B cell (primary cell): ENCODE measurements around the gene CA9.
"Not testable (repeated sequence)": the region's sequence is repeated elsewhere in the genome, so short reads cannot be mapped to it uniquely, and the experiment has no call there.

Experiments
- CTCF ChIP-seq: fragments of 200-600 bp; IDR thresholded peaks from one replicate; pipeline ENCODE4 v1.8.0; 2022; ENCODE audit warnings: antibody characterized with exemption, mild to moderate bottlenecking
- EZH2 ChIP-seq: IDR thresholded peaks from 2 replicates; pipeline ENCODE4 v1.6.1; 2012; ENCODE audit warnings: borderline replicate concordance, low read depth, mild to moderate bottlenecking, moderate library complexity, low read length; ENCODE audit not compliant: insufficient read depth, poor library complexity, severe bottlenecking

DNA sequence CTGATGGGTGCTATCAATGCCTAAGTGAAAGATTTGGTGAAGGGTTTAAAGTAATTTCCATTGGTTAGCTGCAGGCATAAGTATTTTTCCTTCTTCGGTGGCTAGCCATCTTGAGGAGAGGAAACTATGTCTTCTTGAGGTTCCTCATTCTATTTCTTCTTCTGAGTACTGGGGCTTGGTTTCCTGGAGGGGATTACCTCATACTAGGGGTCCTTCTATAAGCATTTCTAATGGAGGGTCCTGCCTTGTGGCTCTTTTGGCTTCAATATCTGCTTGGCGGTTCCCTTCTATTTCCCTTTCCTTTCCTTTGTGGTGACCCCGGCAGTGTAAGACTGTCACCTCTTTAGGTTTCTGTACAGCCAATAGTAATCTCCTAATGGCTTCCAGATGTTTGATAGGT lies 32.2 kb upstream of the CA9 start:
- TF ChIP-seq CTCF, EZH2: not testable (repeated sequence)
